SK-N-SH treated with all-trans-retinoic acid at 6 μM for 48 hours (cell line): ENCODE measurements around the gene CTNNA3.

Experiments used
- ATAC-seq: fragments of 200-7000 bp; cut with Tn5 transposase; 3 replicates; pipeline ENCODE4 v1.9.1; 2020; ENCODE audit warnings: mild to moderate bottlenecking, moderate library complexity
- ARNTL ChIP-seq: fragments of 450-650 bp; formaldehyde crosslinking; IDR thresholded peaks from 2 replicates; pipeline ENCODE4 v1.5.0; 2020; ENCODE audit warnings: low read depth, mild to moderate bottlenecking, moderate library complexity, borderline replicate concordance
- BACH2 ChIP-seq: fragments of 250-450 bp; sonication (Bioruptor Pico); IDR thresholded peaks from 2 replicates; pipeline ENCODE4 v1.9.0; 2021; ENCODE audit warnings: mild to moderate bottlenecking, borderline replicate concordance
- CREB5 ChIP-seq: fragments of 250-450 bp; sonication (Bioruptor Pico); IDR thresholded peaks from 2 replicates; pipeline ENCODE4 v1.5.1; 2020; ENCODE audit warnings: low read depth, mild to moderate bottlenecking, moderate library complexity
- CSDC2 ChIP-seq: fragments of 250-450 bp; sonication (Bioruptor Pico); IDR thresholded peaks from 2 replicates; pipeline ENCODE4 v1.5.0; 2020; ENCODE audit warnings: mild to moderate bottlenecking, moderate library complexity
- ESRRG ChIP-seq: fragments of 250-450 bp; sonication (Bioruptor Pico); IDR thresholded peaks from 2 replicates; pipeline ENCODE4 v1.6.1; 2021; ENCODE audit warnings: mild to moderate bottlenecking
- GLIS3 ChIP-seq: fragments of 250-450 bp; sonication (Bioruptor Pico); IDR thresholded peaks from 2 replicates; pipeline ENCODE4 v1.5.0; 2020; ENCODE audit warnings: mild to moderate bottlenecking, moderate library complexity
- ISL1 ChIP-seq: fragments of 250-450 bp; sonication (Bioruptor Pico); IDR thresholded peaks from 2 replicates; pipeline ENCODE4 v2.1.2; 2022; ENCODE audit warnings: mild to moderate bottlenecking, moderate library complexity
- OSR1 ChIP-seq: fragments of 250-450 bp; sonication (Bioruptor Pico); IDR thresholded peaks from 2 replicates; pipeline ENCODE4 v1.8.0; 2022; ENCODE audit warnings: moderate library complexity, mild to moderate bottlenecking, inconsistent platforms
- PATZ1 ChIP-seq: fragments of 250-450 bp; sonication (Bioruptor Pico); IDR thresholded peaks from 2 replicates; pipeline ENCODE4 v1.8.0; 2020; ENCODE audit warnings: mild to moderate bottlenecking, moderate library complexity, borderline replicate concordance
- POU6F1 ChIP-seq: fragments of 250-450 bp; sonication (Bioruptor Pico); IDR thresholded peaks from 2 replicates; pipeline ENCODE4 v1.8.0; 2021; ENCODE audit warnings: low read depth, mild to moderate bottlenecking, moderate library complexity, borderline replicate concordance
- PPARA ChIP-seq: fragments of 250-450 bp; sonication (Bioruptor Pico); IDR thresholded peaks from 2 replicates; pipeline ENCODE4 v1.5.0; 2020; ENCODE audit warnings: mild to moderate bottlenecking, borderline replicate concordance
- RARB ChIP-seq: fragments of 250-450 bp; sonication (Bioruptor Pico); IDR thresholded peaks from 2 replicates; pipeline ENCODE4 v1.8.0; 2021; ENCODE audit warnings: mild to moderate bottlenecking, moderate library complexity
- SNAI2 ChIP-seq: fragments of 250-450 bp; sonication (Bioruptor Pico); IDR thresholded peaks from 2 replicates; pipeline ENCODE4 v1.5.0; 2020; ENCODE audit warnings: mild to moderate bottlenecking, moderate library complexity
- TCF4 ChIP-seq: fragments of 250-450 bp; sonication (Bioruptor Pico); IDR thresholded peaks from 2 replicates; pipeline ENCODE4 v1.8.0; 2021; ENCODE audit warnings: mild to moderate bottlenecking, moderate library complexity, borderline replicate concordance
- TOX ChIP-seq: fragments of 250-450 bp; sonication (Bioruptor Pico); IDR thresholded peaks from 2 replicates; pipeline ENCODE4 v1.8.0; 2021; ENCODE audit warnings: mild to moderate bottlenecking, moderate library complexity, borderline replicate concordance
- ZC3H10 ChIP-seq: fragments of 250-450 bp; sonication (Bioruptor Pico); IDR thresholded peaks from 2 replicates; pipeline ENCODE4 v1.5.1; 2021; ENCODE audit warnings: mild to moderate bottlenecking, moderate library complexity
- ZFP3 ChIP-seq: fragments of 250-450 bp; sonication (Bioruptor Pico); IDR thresholded peaks from 2 replicates; pipeline ENCODE4 v1.5.0; 2020; ENCODE audit warnings: mild to moderate bottlenecking, moderate library complexity
- ZFP30 ChIP-seq: fragments of 450-650 bp; formaldehyde crosslinking; IDR thresholded peaks from 2 replicates; pipeline ENCODE4 v1.5.0; 2022; ENCODE audit warnings: mild to moderate bottlenecking, moderate library complexity
- ZNF565 ChIP-seq: fragments of 450-650 bp; formaldehyde crosslinking; conservative IDR thresholded peaks from 2 replicates; pipeline ENCODE4 v1.5.0; 2020; ENCODE audit warnings: low read depth, mild to moderate bottlenecking, moderate library complexity
- ZNF70 ChIP-seq: fragments of 450-650 bp; formaldehyde crosslinking; IDR thresholded peaks from 2 replicates; pipeline ENCODE4 v1.5.0; 2020; ENCODE audit warnings: mild to moderate bottlenecking, moderate library complexity
- ZNF8 ChIP-seq: fragments of 450-650 bp; formaldehyde crosslinking; IDR thresholded peaks from 2 replicates; pipeline ENCODE4 v1.5.0; 2020; ENCODE audit warnings: mild to moderate bottlenecking, moderate library complexity
- TF ChIP-seq, protein P1 (sequence below): fragments of 250-450 bp; sonication (Bioruptor Pico); IDR thresholded peaks from 2 replicates; pipeline ENCODE4 v1.5.1; 2021; ENCODE audit warnings: mild to moderate bottlenecking, moderate library complexity
- TF ChIP-seq, protein P2 (sequence below): fragments of 250-450 bp; sonication (Bioruptor Pico); IDR thresholded peaks from 2 replicates; pipeline ENCODE4 v1.5.0; 2020; ENCODE audit warnings: mild to moderate bottlenecking, moderate library complexity

The CTNNA3 gene

GRCh38 chr10:66537186-66537585, 1158.8 kb downstream of the CTNNA3 start:
- ATAC-seq: no peak
- TF ChIP-seq, protein P1, sequence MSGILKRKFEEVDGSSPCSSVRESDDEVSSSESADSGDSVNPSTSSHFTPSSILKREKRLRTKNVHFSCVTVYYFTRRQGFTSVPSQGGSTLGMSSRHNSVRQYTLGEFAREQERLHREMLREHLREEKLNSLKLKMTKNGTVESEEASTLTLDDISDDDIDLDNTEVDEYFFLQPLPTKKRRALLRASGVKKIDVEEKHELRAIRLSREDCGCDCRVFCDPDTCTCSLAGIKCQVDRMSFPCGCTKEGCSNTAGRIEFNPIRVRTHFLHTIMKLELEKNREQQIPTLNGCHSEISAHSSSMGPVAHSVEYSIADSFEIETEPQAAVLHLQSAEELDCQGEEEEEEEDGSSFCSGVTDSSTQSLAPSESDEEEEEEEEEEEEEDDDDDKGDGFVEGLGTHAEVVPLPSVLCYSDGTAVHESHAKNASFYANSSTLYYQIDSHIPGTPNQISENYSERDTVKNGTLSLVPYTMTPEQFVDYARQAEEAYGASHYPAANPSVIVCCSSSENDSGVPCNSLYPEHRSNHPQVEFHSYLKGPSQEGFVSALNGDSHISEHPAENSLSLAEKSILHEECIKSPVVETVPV (CRISPR knock-in tag): no peak
- no peak for TF ChIP-seq SNAI2 (CRISPR knock-in tag)
- TF ChIP-seq ISL1 (CRISPR knock-in tag): no peak
- TF ChIP-seq ZNF70 (CRISPR knock-in tag): no peak
- TF ChIP-seq GLIS3 (CRISPR knock-in tag): no peak
- no peak for TF ChIP-seq ARNTL (CRISPR knock-in tag)
- no peak for TF ChIP-seq PPARA
- TF ChIP-seq ZFP30 (CRISPR knock-in tag): no peak
- no peak for TF ChIP-seq ZFP3
- no peak for TF ChIP-seq TCF4 (CRISPR knock-in tag)
- TF ChIP-seq PATZ1: no peak
- TF ChIP-seq POU6F1 (CRISPR knock-in tag): no peak
- no peak for TF ChIP-seq BACH2 (CRISPR knock-in tag)
- no peak for TF ChIP-seq CSDC2 (CRISPR knock-in tag)
- TF ChIP-seq, protein P2, sequence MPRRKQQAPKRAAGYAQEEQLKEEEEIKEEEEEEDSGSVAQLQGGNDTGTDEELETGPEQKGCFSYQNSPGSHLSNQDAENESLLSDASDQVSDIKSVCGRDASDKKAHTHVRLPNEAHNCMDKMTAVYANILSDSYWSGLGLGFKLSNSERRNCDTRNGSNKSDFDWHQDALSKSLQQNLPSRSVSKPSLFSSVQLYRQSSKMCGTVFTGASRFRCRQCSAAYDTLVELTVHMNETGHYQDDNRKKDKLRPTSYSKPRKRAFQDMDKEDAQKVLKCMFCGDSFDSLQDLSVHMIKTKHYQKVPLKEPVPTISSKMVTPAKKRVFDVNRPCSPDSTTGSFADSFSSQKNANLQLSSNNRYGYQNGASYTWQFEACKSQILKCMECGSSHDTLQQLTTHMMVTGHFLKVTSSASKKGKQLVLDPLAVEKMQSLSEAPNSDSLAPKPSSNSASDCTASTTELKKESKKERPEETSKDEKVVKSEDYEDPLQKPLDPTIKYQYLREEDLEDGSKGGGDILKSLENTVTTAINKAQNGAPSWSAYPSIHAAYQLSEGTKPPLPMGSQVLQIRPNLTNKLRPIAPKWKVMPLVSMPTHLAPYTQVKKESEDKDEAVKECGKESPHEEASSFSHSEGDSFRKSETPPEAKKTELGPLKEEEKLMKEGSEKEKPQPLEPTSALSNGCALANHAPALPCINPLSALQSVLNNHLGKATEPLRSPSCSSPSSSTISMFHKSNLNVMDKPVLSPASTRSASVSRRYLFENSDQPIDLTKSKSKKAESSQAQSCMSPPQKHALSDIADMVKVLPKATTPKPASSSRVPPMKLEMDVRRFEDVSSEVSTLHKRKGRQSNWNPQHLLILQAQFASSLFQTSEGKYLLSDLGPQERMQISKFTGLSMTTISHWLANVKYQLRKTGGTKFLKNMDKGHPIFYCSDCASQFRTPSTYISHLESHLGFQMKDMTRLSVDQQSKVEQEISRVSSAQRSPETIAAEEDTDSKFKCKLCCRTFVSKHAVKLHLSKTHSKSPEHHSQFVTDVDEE (CRISPR knock-in tag): no peak
- TF ChIP-seq ZNF565 (CRISPR knock-in tag): no peak
- TF ChIP-seq ESRRG: no peak
- no peak for TF ChIP-seq TOX (CRISPR knock-in tag)
- no peak for TF ChIP-seq OSR1 (CRISPR knock-in tag)

- ATAC-seq: no peak
- no peak for TF ChIP-seq RARB
- TF ChIP-seq ZC3H10: no peak
- no peak for TF ChIP-seq SNAI2 (CRISPR knock-in tag)
- TF ChIP-seq OSR1 (CRISPR knock-in tag): no peak
- no peak for TF ChIP-seq CSDC2 (CRISPR knock-in tag)
- TF ChIP-seq POU6F1 (CRISPR knock-in tag): no peak
- no peak for TF ChIP-seq PATZ1
- TF ChIP-seq, protein P1 (CRISPR knock-in tag): no peak
- TF ChIP-seq ZFP30 (CRISPR knock-in tag): no peak
- no peak for TF ChIP-seq TCF4 (CRISPR knock-in tag)
- no peak for TF ChIP-seq CREB5 (CRISPR knock-in tag)
- no peak for TF ChIP-seq TOX (CRISPR knock-in tag)
- no peak for TF ChIP-seq ESRRG
- TF ChIP-seq BACH2 (CRISPR knock-in tag): no peak
- TF ChIP-seq ZNF8: no peak
- TF ChIP-seq PPARA: no peak
These were observed 1160.6 kb downstream of the CTNNA3 start for GRCh38 chr10:66535439-66535838.
